ENCODE measurements around the gene CNGA3.
"Not testable (repeated sequence)": the region's sequence is repeated elsewhere in the genome, so short reads cannot be mapped to it uniquely, and the experiment has no call there.

The CNGA3 gene

DNA sequence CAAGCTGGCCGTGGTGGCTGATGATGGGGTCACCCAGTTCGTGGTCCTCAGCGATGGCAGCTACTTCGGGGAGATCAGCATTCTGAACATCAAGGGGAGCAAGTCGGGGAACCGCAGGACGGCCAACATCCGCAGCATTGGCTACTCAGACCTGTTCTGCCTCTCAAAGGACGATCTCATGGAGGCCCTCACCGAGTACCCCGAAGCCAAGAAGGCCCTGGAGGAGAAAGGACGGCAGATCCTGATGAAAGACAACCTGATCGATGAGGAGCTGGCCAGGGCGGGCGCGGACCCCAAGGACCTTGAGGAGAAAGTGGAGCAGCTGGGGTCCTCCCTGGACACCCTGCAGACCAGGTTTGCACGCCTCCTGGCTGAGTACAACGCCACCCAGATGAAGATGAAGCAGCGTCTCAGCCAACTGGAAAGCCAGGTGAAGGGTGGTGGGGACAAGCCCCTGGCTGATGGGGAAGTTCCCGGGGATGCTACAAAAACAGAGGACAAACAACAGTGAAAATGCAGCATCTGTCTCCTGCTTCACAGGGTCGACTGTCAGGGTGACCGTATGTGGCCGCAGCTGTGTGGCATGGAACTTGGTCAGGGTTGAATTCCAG lies 50.6 kb downstream of the CNGA3 start:
- DNase-seq (ENCODE audit: low read depth in 3 of 3, low spot score in 1 of 3), result no peak

GRCh38 chr2:98399140-98399539 lies 52.9 kb downstream of the CNGA3 start:
- no peak for DNase-seq (ENCODE audit: low read depth in 3 of 3, low spot score in 1 of 3)

- DNase-seq (ENCODE audit: low read depth in 3 of 3, low spot score in 1 of 3), result no peak
Measured at GRCh38 chr2:98403878-98404277, 57.6 kb downstream of the CNGA3 start.

GRCh38 chr2:98404556-98405250 lies 58.4 kb downstream of the CNGA3 start:
- no peak for DNase-seq (ENCODE audit: low read depth in 3 of 3, low spot score in 1 of 3)

DNA sequence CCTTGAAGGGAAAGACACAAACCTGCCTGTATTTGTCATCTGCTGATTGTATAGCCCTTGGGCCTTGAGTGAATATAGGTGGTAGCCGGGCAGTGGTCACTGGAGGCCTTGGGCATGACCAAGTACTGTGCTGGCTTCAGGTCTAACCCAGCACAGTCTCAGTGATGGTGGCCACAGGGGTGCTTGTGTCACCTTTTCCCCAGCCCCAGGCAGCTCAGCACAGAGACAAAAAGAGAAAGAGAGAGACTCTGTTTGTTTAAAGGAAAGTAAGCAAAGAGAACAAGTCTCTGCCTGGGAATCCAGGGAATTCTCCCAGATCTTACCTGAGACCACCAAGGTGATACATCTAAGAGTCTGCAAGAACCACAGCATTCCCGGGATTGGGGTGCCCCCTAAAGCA lies 59.0 kb downstream of the CNGA3 start:
- no peak for DNase-seq (ENCODE audit: low read depth in 3 of 3, low spot score in 1 of 3)

DNA sequence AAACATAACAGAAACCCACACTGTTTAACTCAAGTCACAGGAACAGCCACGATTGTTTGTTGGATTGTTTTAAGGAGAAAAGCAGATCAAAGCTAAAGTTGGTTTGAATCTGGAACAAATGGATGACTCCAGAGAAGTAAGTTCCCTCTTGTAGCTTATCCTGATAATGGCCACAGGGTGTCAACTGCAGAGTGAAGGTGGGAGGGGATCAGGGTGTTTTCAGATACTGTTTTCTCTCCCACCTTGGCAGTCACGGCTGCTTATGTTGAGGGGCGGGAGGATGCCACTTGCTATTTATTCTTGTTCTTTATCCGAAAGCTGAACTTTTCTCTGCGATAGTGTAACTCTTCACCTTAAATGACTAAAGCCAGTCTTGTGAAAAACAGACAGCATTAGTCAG lies 61.9 kb downstream of the CNGA3 start:
- no peak for DNase-seq (ENCODE audit: low read depth in 3 of 3, low spot score in 1 of 3)

- DNase-seq (ENCODE audit: low read depth in 3 of 3, low spot score in 1 of 3), result peak; percentile 3 to 24 (median 12)
Measured at GRCh38 chr2:98412751-98413458, 66.6 kb downstream of the CNGA3 start.

DNA sequence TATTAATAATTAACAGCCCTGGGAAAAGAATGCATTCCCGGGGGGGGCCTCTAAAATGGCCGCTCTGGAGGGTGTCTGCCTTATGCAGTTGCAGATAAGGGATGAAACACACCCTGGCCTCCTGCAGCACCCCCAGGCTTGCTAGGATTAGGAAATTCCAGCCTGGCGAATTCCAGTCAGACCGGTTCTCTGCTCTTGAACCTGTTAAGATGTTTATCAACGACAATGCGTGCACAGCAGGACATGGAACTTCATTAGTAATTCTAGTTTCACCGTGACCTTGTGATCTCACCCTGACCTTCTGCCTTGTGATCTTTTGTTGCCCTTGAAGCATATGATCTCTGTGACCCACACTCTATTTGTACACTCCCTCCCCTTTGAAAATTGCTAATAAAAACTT lies 68.0 kb downstream of the CNGA3 start:
- DNase-seq (ENCODE audit: low read depth in 3 of 3, low spot score in 1 of 3), result not testable (repeated sequence)

DNA sequence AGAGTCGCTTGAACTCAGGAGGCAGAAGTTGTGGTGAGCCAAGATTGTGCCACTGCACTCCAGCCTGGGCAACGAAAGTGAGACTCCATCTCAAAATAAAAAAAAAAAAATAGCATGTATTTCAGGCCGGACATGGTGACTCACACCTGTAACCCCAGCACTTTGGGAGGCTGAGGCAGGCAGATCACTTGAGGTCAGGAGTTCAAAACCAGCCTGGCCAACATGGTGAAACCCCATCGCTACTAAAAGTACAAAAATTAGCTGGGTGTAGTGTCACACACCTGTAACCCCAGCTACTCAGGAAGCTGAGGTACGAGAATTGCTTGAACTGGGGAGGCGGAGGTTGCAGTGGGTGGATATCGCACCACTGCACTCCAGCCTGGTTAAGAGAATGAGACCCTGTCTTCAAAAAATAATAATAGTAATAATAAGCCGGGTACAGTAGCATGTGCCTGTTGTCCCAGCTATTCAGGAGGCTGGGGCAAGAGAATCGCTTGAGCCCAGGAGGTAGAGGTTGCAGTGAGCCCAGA lies 69.5 kb downstream of the CNGA3 start:
- not testable (repeated sequence) for DNase-seq (ENCODE audit: low read depth in 3 of 3, low spot score in 1 of 3)

- DNase-seq (ENCODE audit: low read depth in 3 of 3, low spot score in 1 of 3), result no peak
Measured at GRCh38 chr2:98416383-98417159, 70.3 kb downstream of the CNGA3 start.

DNA sequence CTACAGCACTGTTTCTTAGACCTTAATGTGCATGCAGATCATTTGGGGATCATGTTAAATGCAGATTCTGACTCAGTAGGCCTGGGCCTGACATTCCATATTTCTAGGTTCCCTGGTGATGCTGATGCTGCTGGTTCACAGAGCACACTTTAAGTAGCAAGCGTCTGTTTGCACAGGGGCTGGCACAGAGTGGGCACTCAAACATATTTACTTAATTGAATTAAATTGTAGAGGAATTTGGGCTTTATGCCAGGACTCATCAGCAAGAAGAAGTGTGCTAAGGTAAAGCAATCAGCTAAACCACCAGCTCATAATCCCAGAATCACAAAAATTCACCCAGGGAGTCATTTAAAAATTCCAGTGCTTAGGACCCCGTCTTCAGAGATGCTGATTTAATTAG lies 73.3 kb downstream of the CNGA3 start:
- DNase-seq (ENCODE audit: low read depth in 3 of 3, low spot score in 1 of 3), result no peak

DNA sequence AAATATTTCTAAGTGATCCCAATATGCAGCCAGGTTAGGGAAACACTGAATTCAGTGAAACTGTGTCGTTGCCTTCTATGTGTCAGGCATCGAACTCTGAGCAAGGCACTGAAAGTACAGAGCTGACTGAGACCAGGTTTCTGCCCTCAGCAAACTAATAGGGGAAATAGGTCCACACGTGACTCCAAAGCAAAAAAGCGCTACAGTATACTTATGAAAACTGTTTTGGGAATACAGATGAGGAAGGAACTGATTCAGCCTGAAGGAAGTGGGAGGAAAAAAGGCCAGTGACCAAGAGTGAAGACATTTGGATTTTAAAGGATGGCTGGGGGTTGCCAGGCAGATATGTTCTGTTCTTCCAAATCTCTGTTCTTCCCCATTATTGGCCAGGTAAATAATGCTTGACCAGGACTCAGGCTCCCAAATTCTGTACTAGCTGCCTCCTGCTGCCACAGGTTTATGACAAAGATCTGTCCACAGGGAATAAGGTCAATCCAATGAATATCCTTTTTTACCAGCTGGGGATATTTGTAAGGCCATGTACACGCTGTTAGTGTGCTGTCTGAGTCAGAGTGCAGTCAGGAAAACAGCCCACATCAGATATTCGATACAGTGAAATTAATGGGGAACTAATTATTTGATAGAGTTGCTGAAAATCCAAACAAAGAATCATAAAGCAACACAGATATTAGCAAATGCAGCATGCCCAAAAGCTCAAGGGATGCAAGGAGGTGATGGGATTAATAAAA lies 73.9 kb downstream of the CNGA3 start:
- DNase-seq (ENCODE audit: low read depth in 3 of 3, low spot score in 1 of 3), result no peak

DNA sequence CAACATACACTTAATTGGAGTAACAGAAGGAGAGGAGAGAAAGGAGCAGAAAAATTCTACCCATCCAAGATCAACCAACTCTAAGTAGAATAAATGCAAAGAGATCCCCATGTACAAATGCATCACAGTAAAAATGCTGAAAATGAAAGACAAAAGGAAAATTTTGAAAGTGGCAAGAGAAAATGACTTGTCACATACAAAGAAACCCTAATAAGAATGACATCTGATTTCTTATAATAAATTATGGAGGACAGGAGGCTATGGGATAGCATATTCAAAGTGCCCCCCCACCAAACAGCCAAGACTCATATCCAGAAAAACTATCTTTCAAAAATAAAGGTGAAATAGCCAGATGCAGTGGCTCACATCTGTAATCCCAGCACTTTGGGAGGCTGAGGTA lies 76.2 kb downstream of the CNGA3 start:
- DNase-seq (ENCODE audit: low read depth in 3 of 3, low spot score in 1 of 3), result no peak

GRCh38 chr2:98426771-98427170 lies 80.5 kb downstream of the CNGA3 start:
- no peak for DNase-seq (ENCODE audit: low read depth in 3 of 3, low spot score in 1 of 3)

GRCh38 chr2:98432145-98432544 lies 85.9 kb downstream of the CNGA3 start:
- no peak for DNase-seq (ENCODE audit: low read depth in 3 of 3, low spot score in 1 of 3)

GRCh38 chr2:98433363-98433964 lies 87.2 kb downstream of the CNGA3 start:
- no peak for DNase-seq (ENCODE audit: low read depth in 3 of 3, low spot score in 1 of 3)

DNA sequence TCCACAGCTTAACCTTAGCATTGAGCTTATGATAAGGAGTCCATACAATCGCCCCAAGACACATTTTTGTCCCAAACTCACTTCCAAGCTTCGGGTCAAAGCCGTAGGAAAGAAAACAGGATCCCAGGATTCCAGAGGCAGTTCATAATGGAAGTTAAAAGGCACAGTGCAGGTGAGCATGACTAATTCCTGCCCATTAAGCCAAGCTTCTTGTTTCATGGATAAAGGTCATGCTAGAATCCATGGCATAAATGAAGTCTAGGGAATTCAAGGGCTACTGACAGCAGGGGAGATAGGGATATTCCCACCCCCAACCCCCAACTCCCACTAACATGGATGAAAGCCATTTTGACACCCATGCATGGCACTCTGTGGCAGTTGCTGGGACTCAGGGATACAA lies 88.2 kb downstream of the CNGA3 start:
- DNase-seq (ENCODE audit: low read depth in 3 of 3, low spot score in 1 of 3), result no peak

GRCh38 chr2:98435670-98436069 lies 89.4 kb downstream of the CNGA3 start:
- not testable (repeated sequence) for DNase-seq (ENCODE audit: low read depth in 3 of 3, low spot score in 1 of 3)

DNA sequence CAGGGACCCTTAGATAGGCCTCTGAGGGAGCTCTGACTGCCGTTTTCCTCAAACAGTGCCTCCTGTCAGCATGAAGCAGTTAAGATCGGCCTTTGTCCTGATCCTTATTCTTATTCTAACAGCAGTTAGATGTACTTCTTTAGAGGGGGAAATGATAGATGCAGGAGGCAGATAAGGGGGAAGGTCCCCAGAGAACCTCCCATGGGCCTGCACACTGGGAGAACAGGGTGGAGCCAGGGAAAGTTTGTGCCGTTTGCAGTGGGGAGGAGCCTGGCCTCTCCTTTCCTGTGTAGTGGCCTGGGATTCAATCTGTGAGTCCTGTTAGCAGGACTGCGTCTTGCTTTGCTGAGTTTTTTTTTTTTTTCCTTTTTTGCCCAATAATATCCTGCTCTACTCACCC lies 90.5 kb downstream of the CNGA3 start:
- no peak for DNase-seq (ENCODE audit: low read depth in 3 of 3, low spot score in 1 of 3)
